ENCODE data around the gene CHRND. TPM values are rescaled to one million over a fixed set of nuclear protein-coding genes. Genes with fewer than 3 reads are reported as not detected.

The CHRND gene
- total and polyA plus RNA-seq, 2 donors (not counting 1 experiment from before 2014, with no cell fraction given): not detected

GRCh38 chr2:232547991-232548390 is 22.0 kb downstream of the CHRND start:
- ATAC-seq (ENCODE audit: low read depth): no peak
- peaks cover 72% of the 10 kb centered on the region for H3K79me2 ChIP-seq (ENCODE audit: control insufficient read depth, insufficient read depth, low read length)
- ChIA-PET POLR2A (no interaction called here), CTCF (interaction anchor here (0.9 kb wide), 1 partner anchor 206 kb away, joined by 3 read pairs; no protein-coding TSS in a partner anchor)
- H4K20me1 ChIP-seq (ENCODE audit: control insufficient read depth, insufficient read depth, low read length, poor library complexity, severe bottlenecking): peaks cover 21% of the 10 kb centered on the region
- no peak for DNase-seq
- no peak overlapping the region for H2AFZ ChIP-seq (ENCODE audit: insufficient read depth, low read depth, low read length, poor library complexity, severe bottlenecking)
- no peaks in the 10 kb centered on the region for H3K27me3 Mint-ChIP-seq
- no peak overlapping the region for H3K27ac ChIP-seq (ENCODE audit: low read length in 2 of 2)
- H3K27me3 ChIP-seq (replicated peaks in 1 of 4; ENCODE audit: control extremely low read depth in 1 of 4, control insufficient read depth in 3 of 4, insufficient read depth in 4 of 4, low read length in 3 of 4): no peaks in the 10 kb centered on the region
- no peaks in the 10 kb centered on the region for H3K9me3 Mint-ChIP-seq (ENCODE audit: insufficient read depth)
- H3K4me3 Mint-ChIP-seq: no peak overlapping the region
- intact Hi-C loops (cut with micrococcal nuclease): no loop called here
- H3K27ac Mint-ChIP-seq: no peak overlapping the region
- peaks cover 46% of the 10 kb centered on the region for H3K4me1 Mint-ChIP-seq
- H3K4me3 ChIP-seq (ENCODE audit: control extremely low read depth in 1 of 5, extremely low read depth in 1 of 5, insufficient read depth in 1 of 5, low read depth in 2 of 5, low read length in 4 of 5): no peak overlapping the region
- H3K4me2 ChIP-seq (replicated peaks; ENCODE audit: low read depth, low read length, poor library complexity, severe bottlenecking): no peak overlapping the region
- WGBS (ENCODE audit: insufficient coverage): 96% methylated on average over 3 of the region's 6 CpGs
- TF ChIP-seq, protein P1, sequence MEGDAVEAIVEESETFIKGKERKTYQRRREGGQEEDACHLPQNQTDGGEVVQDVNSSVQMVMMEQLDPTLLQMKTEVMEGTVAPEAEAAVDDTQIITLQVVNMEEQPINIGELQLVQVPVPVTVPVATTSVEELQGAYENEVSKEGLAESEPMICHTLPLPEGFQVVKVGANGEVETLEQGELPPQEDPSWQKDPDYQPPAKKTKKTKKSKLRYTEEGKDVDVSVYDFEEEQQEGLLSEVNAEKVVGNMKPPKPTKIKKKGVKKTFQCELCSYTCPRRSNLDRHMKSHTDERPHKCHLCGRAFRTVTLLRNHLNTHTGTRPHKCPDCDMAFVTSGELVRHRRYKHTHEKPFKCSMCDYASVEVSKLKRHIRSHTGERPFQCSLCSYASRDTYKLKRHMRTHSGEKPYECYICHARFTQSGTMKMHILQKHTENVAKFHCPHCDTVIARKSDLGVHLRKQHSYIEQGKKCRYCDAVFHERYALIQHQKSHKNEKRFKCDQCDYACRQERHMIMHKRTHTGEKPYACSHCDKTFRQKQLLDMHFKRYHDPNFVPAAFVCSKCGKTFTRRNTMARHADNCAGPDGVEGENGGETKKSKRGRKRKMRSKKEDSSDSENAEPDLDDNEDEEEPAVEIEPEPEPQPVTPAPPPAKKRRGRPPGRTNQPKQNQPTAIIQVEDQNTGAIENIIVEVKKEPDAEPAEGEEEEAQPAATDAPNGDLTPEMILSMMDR (IDR thresholded peaks at IDR 0.05): no peak
- TF ChIP-seq EZH2 (IDR thresholded peaks at IDR 0.05; ENCODE audit: borderline replicate concordance, insufficient read depth, low read depth, low read length, poor library complexity, severe bottlenecking): no peak
- peaks cover 3 to 24% of the 10 kb centered on the region in 2 experiments for H3K36me3 ChIP-seq (replicated peaks in 1 of 2; ENCODE audit: control extremely low read depth in 1 of 2, control insufficient read depth in 1 of 2, extremely low read depth in 1 of 2, insufficient read depth in 2 of 2, low read length in 1 of 2)
- H3K9me3 ChIP-seq (ENCODE audit: control extremely low read depth in 1 of 3, control insufficient read depth in 2 of 3, insufficient read depth in 1 of 3, low read length in 2 of 3): no peaks in the 10 kb centered on the region
- H3K9ac ChIP-seq (ENCODE audit: low read length): no peak overlapping the region
- H3K4me1 ChIP-seq (ENCODE audit: control insufficient read depth in 2 of 2, insufficient read depth in 2 of 2, low read length in 2 of 2): peaks cover 14 to 28% of the 10 kb centered on the region in 2 donors

GRCh38 chr2:232549655-232550353 is 23.8 kb downstream of the CHRND start:
- peak overlapping the region; percentile 65 to 92 (median 78) for H3K4me3 ChIP-seq (ENCODE audit: control extremely low read depth in 1 of 5, extremely low read depth in 1 of 5, insufficient read depth in 1 of 5, low read depth in 2 of 5, low read length in 4 of 5)
- Mint-ChIP-seq H3K9me3 (ENCODE audit: insufficient read depth) (no peaks in the 10 kb centered on the region), H3K4me3 (peak overlapping the region; percentile 95), H3K27me3 (no peaks in the 10 kb centered on the region), H3K27ac (peak overlapping the region; percentile 96), H3K4me1 (peaks cover 62% of the 10 kb centered on the region)
- peak overlapping the region; percentile 88 for H2AFZ ChIP-seq (ENCODE audit: insufficient read depth, low read depth, low read length, poor library complexity, severe bottlenecking)
- peak overlapping the region; percentile 91 to 96 for H3K27ac ChIP-seq (ENCODE audit: low read length in 2 of 2)
- TF ChIP-seq EZH2 (IDR thresholded peaks at IDR 0.05; ENCODE audit: borderline replicate concordance, insufficient read depth, low read depth, low read length, poor library complexity, severe bottlenecking): no peak
- TF ChIP-seq, protein P1 (IDR thresholded peaks at IDR 0.05): no peak
- ChIA-PET POLR2A (interaction anchor here (0.8 kb wide), 1 partner anchor 589 kb away, joined by 3 read pairs; the partner anchor contains the start of gene DIS3L2), CTCF (no interaction called here)
- H3K9me3 ChIP-seq (ENCODE audit: control extremely low read depth in 1 of 3, control insufficient read depth in 2 of 3, insufficient read depth in 1 of 3, low read length in 2 of 3): no peaks in the 10 kb centered on the region
- 8% methylated on average over 11 of the region's 21 CpGs for WGBS (ENCODE audit: insufficient coverage)
- DNase-seq (no peak), ATAC-seq (ENCODE audit: low read depth) (no peak)
- peaks cover 3 to 28% of the 10 kb centered on the region in 2 experiments for H3K36me3 ChIP-seq (replicated peaks in 1 of 2; ENCODE audit: control extremely low read depth in 1 of 2, control insufficient read depth in 1 of 2, extremely low read depth in 1 of 2, insufficient read depth in 2 of 2, low read length in 1 of 2)
- intact Hi-C loops (cut with micrococcal nuclease): loop anchor here (2.0 to 10.0 kb wide), 3 partner anchors 147 to 1495 kb away; partner anchors contain the start of genes GIGYF2, PDE6D and PSMD1
- H3K27me3 ChIP-seq (replicated peaks in 1 of 4; ENCODE audit: control extremely low read depth in 1 of 4, control insufficient read depth in 3 of 4, insufficient read depth in 4 of 4, low read length in 3 of 4): no peaks in the 10 kb centered on the region
- H4K20me1 ChIP-seq (ENCODE audit: control insufficient read depth, insufficient read depth, low read length, poor library complexity, severe bottlenecking): peaks cover 32% of the 10 kb centered on the region
- H3K79me2 ChIP-seq (ENCODE audit: control insufficient read depth, insufficient read depth, low read length): peaks cover 79% of the 10 kb centered on the region
- peaks cover 14 to 38% of the 10 kb centered on the region in 2 donors for H3K4me1 ChIP-seq (ENCODE audit: control insufficient read depth in 2 of 2, insufficient read depth in 2 of 2, low read length in 2 of 2)
- H3K4me2 ChIP-seq (replicated peaks; ENCODE audit: low read depth, low read length, poor library complexity, severe bottlenecking): peak overlapping the region; percentile 83
- H3K9ac ChIP-seq (ENCODE audit: low read length): peak overlapping the region; percentile 88
